ENCODE measurements around the gene TMTC2.

- TF ChIP-seq YY1 (IDR thresholded peaks at IDR 0.05; ENCODE audit: insufficient read depth, insufficient read length) (no peak), ZNF274 (IDR thresholded peaks at IDR 0.05; ENCODE audit: low read depth, low read length) (no peak), SUZ12 (IDR thresholded peaks at IDR 0.05; ENCODE audit: extremely low read depth, insufficient read depth, insufficient read length) (no peak)
Observed at GRCh38 chr12:82665142-82665923, 21.4 kb upstream of the TMTC2 start.
